ENCODE results near the gene SORL1.

Gene SORL1

GRCh38 chr11:121451178-121451985 lies 732 bp upstream of the SORL1 start:
- no peak for DNase-seq (ENCODE audit: low spot score)

GRCh38 chr11:121452609-121453150 lies 566 bp downstream of the SORL1 start, which contains the start of gene SORL1-AS1:
Gene SORL1-AS1 (minus strand): TSS chr11:121452967.
- peak; percentile 17 for DNase-seq (ENCODE audit: low spot score)

- DNase-seq (ENCODE audit: low spot score), result no peak
These were observed 1.6 kb downstream of the SORL1 start for GRCh38 chr11:121453589-121454299.

GRCh38 chr11:121455115-121455514 lies 3.0 kb downstream of the SORL1 start:
- DNase-seq (ENCODE audit: low spot score), result no peak

GRCh38 chr11:121456151-121456550 lies 4.0 kb downstream of the SORL1 start:
- no peak for DNase-seq (ENCODE audit: low spot score)

- no peak for DNase-seq (ENCODE audit: low spot score)
These were observed 4.8 kb downstream of the SORL1 start for GRCh38 chr11:121456816-121457431.

GRCh38 chr11:121458551-121458950 lies 6.4 kb downstream of the SORL1 start:
- DNase-seq (ENCODE audit: low spot score), result no peak

GRCh38 chr11:121459413-121460017 lies 7.4 kb downstream of the SORL1 start:
- no peak for DNase-seq (ENCODE audit: low spot score)

- no peak for DNase-seq (ENCODE audit: low spot score)
These were observed 8.9 kb downstream of the SORL1 start for GRCh38 chr11:121460941-121461514.

- no peak for DNase-seq (ENCODE audit: low spot score)
These were observed 9.7 kb downstream of the SORL1 start for GRCh38 chr11:121461843-121462242.

GRCh38 chr11:121463689-121464335 lies 11.7 kb downstream of the SORL1 start:
- DNase-seq (ENCODE audit: low spot score), result no peak

- peak; percentile 93 for DNase-seq (ENCODE audit: low spot score)
These were observed 12.3 kb downstream of the SORL1 start for GRCh38 chr11:121464352-121464946.

GRCh38 chr11:121465709-121466062 lies 13.6 kb downstream of the SORL1 start:
- DNase-seq (ENCODE audit: low spot score), result no peak

GRCh38 chr11:121466063-121466794 lies 14.1 kb downstream of the SORL1 start:
- DNase-seq (ENCODE audit: low spot score), result peak; percentile 97

- DNase-seq (ENCODE audit: low spot score), result no peak
These were observed 15.4 kb downstream of the SORL1 start for GRCh38 chr11:121467471-121467870.

- no peak for DNase-seq (ENCODE audit: low spot score)
These were observed 15.9 kb downstream of the SORL1 start for GRCh38 chr11:121467965-121468364.

- DNase-seq (ENCODE audit: low spot score), result no peak
These were observed 17.8 kb downstream of the SORL1 start for GRCh38 chr11:121469910-121470309.

GRCh38 chr11:121471167-121471566 lies 19.1 kb downstream of the SORL1 start:
- no peak for DNase-seq (ENCODE audit: low spot score)

GRCh38 chr11:121472312-121472711 lies 20.2 kb downstream of the SORL1 start:
- DNase-seq (ENCODE audit: low spot score), result no peak

- peak; percentile 35 for DNase-seq (ENCODE audit: low spot score)
These were observed 21.1 kb downstream of the SORL1 start for GRCh38 chr11:121473064-121473777.

Data from AG08395 (cell line).